ENCODE measurements around the gene KCNJ5.

The KCNJ5 gene

GRCh38 chr11:128889657-128890213, 1.4 kb upstream of the KCNJ5 start:
- no peak overlapping the region for H3K4me3 ChIP-seq (ENCODE audit: low read length)
- no peak overlapping the region for H3K4me2 ChIP-seq (ENCODE audit: low read length)

GRCh38 chr11:128890216-128890542, 977 bp upstream of the KCNJ5 start:
- Histone ChIP-seq H3K9me3 (ENCODE audit: control insufficient read depth, insufficient read depth, low read length) (no peaks in the 10 kb centered on the region), H3K4me3 (ENCODE audit: low read length) (no peak overlapping the region), H3K79me2 (ENCODE audit: control insufficient read depth, low read length) (no peaks in the 10 kb centered on the region), H3K27me3 (ENCODE audit: control insufficient read depth, low read length) (peaks cover 57% of the 10 kb centered on the region), H3K9me2 (replicated peaks; ENCODE audit: control insufficient read depth, low read length) (no peaks in the 10 kb centered on the region), H3K36me3 (ENCODE audit: control insufficient read depth, low read length) (no peaks in the 10 kb centered on the region), H3K27ac (ENCODE audit: low read depth, low read length) (no peak overlapping the region), H3F3A (ENCODE audit: control insufficient read depth, insufficient read depth) (no peaks in the 10 kb centered on the region), H3K4me1 (ENCODE audit: control insufficient read depth, low read length) (no peaks in the 10 kb centered on the region), H4K20me1 (ENCODE audit: control insufficient read depth, insufficient read depth, low read depth, low read length) (no peaks in the 10 kb centered on the region), H3K4me2 (ENCODE audit: low read length) (no peak overlapping the region)
- no peak for TF ChIP-seq EZH2phosphoT487 (IDR thresholded peaks at IDR 0.05; ENCODE audit: borderline replicate concordance, low read length)
- TF ChIP-seq CTCF (IDR thresholded peaks at IDR 0.05; ENCODE audit: low read depth, low read length, poor library complexity, severe bottlenecking), result no peak

More at GRCh38 chr11:128889657-128890213, 1.4 kb upstream of the KCNJ5 start:
- Histone ChIP-seq H3K79me2 (ENCODE audit: control insufficient read depth, low read length) (no peaks in the 10 kb centered on the region), H3K9me3 (ENCODE audit: control insufficient read depth, insufficient read depth, low read length) (no peaks in the 10 kb centered on the region), H3F3A (ENCODE audit: control insufficient read depth, insufficient read depth) (no peaks in the 10 kb centered on the region), H4K20me1 (ENCODE audit: control insufficient read depth, insufficient read depth, low read depth, low read length) (no peaks in the 10 kb centered on the region), H3K36me3 (ENCODE audit: control insufficient read depth, low read length) (no peaks in the 10 kb centered on the region), H3K9me2 (replicated peaks; ENCODE audit: control insufficient read depth, low read length) (no peaks in the 10 kb centered on the region), H3K27ac (ENCODE audit: low read depth, low read length) (no peak overlapping the region), H3K27me3 (ENCODE audit: control insufficient read depth, low read length) (peaks cover 54% of the 10 kb centered on the region), H3K4me1 (ENCODE audit: control insufficient read depth, low read length) (no peaks in the 10 kb centered on the region)
- TF ChIP-seq CTCF (IDR thresholded peaks at IDR 0.05; ENCODE audit: low read depth, low read length, poor library complexity, severe bottlenecking), result no peak
- TF ChIP-seq EZH2phosphoT487 (IDR thresholded peaks at IDR 0.05; ENCODE audit: borderline replicate concordance, low read length), result no peak

GRCh38 chr11:128891913-128892398, 800 bp downstream of the KCNJ5 start:
- H3K4me3 ChIP-seq (ENCODE audit: low read length), result no peak overlapping the region
- H4K20me1 ChIP-seq (ENCODE audit: control insufficient read depth, insufficient read depth, low read depth, low read length), result no peaks in the 10 kb centered on the region
- no peaks in the 10 kb centered on the region for H3F3A ChIP-seq (ENCODE audit: control insufficient read depth, insufficient read depth)
- no peak overlapping the region for H3K4me2 ChIP-seq (ENCODE audit: low read length)
- H3K4me1 ChIP-seq (ENCODE audit: control insufficient read depth, low read length), result no peaks in the 10 kb centered on the region
- H3K9me3 ChIP-seq (ENCODE audit: control insufficient read depth, insufficient read depth, low read length), result no peaks in the 10 kb centered on the region
- no peaks in the 10 kb centered on the region for H3K9me2 ChIP-seq (replicated peaks; ENCODE audit: control insufficient read depth, low read length)
- TF ChIP-seq EZH2phosphoT487 (IDR thresholded peaks at IDR 0.05; ENCODE audit: borderline replicate concordance, low read length), result no peak; the same call in 1 of the 2 replicates
- no peak for TF ChIP-seq CTCF (IDR thresholded peaks at IDR 0.05; ENCODE audit: low read depth, low read length, poor library complexity, severe bottlenecking)
- no peaks in the 10 kb centered on the region for H3K79me2 ChIP-seq (ENCODE audit: control insufficient read depth, low read length)
- no peak overlapping the region for H3K27ac ChIP-seq (ENCODE audit: low read depth, low read length)
- no peaks in the 10 kb centered on the region for H3K36me3 ChIP-seq (ENCODE audit: control insufficient read depth, low read length)
- peaks cover 58% of the 10 kb centered on the region for H3K27me3 ChIP-seq (ENCODE audit: control insufficient read depth, low read length)

All from DOHH2 (cell line).